Upper lobe of right lung (tissue), 1 donor: Measurements from ENCODE around the gene KRTAP10-12. TPM values are rescaled to one million over a fixed set of nuclear protein-coding genes. Genes with fewer than 3 reads are reported as not detected.
"Not testable (repeated sequence)": the region's sequence is repeated elsewhere in the genome, so short reads cannot be mapped to it uniquely, and the experiment has no call there.

Experiments
- ATAC-seq: fragments of 200-7000 bp; cut with Tn5 transposase; one replicate; pipeline ENCODE4 v1.9.1; 2020; ENCODE audit warnings: mild to moderate bottlenecking, moderate library complexity
- DNase-seq: peaks from one replicate; pipeline ENCODE4 v3.0.0-alpha.2; 2020
- H3K27ac ChIP-seq: fragments of 200-600 bp; one replicate; pipeline ENCODE4 v1.8.0; 2022
- H3K27me3 ChIP-seq: fragments of 200-600 bp; one replicate; pipeline ENCODE4 v1.8.0; 2022; ENCODE audit warnings: mild to moderate bottlenecking
- H3K36me3 ChIP-seq: fragments of 200-600 bp; one replicate; pipeline ENCODE4 v1.8.0; 2022
- H3K4me1 ChIP-seq: fragments of 200-600 bp; one replicate; pipeline ENCODE4 v1.8.0; 2022
- H3K4me3 ChIP-seq: fragments of 200-600 bp; one replicate; pipeline ENCODE4 v1.8.0; 2022; ENCODE audit warnings: mild to moderate bottlenecking
- H3K9me3 ChIP-seq: fragments of 200-600 bp; one replicate; pipeline ENCODE4 v1.8.0; 2022
- CTCF ChIP-seq: fragments of 200-600 bp; IDR thresholded peaks from one replicate; pipeline ENCODE4 v1.8.0; 2022; ENCODE audit warnings: antibody characterized with exemption
- intact Hi-C: fragments of 100-400 bp; cut with DNase I; formaldehyde crosslinking; loops from one replicate; pipeline ENCODE4 v1.11.0; 2022
- total RNA-seq: library from RNA; stranded (reverse); fragmentation: NEBNext Ultra II Directional; extraction: Animal tissue kit (Norgen Biotek cat#: 25700); gene quantifications from one replicate; pipeline ENCODE4 v1.2.1, GENCODE V29; 2021
- donor health status: DM: no; HTN: yes; CAD: no; lungs with severe emphysema.

The KRTAP10-12 gene
- total RNA-seq, 1 donor from 2014 or later = not detected

DNA sequence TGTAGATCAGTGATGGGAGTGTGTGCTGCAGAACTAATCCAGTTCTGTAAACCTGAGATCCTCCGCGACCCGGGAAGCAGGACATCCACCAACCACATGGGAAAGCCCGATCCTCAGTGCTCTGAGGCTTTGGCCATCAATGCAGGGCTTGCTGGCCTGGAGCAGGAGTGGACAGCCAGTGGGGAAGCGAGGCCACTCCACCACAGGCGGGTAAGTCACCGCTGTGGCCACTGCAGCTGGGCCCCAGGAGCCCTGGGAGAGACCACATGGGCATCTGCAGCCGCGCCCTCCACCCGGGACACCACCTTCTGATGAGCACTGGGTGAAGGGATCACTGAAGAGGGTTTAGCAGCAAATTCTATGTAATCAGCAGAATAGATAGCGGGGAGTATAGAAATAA is 15.8 kb upstream of the KRTAP10-12 start:
- ATAC-seq (no peak), DNase-seq (no peak)
- no peaks in the 10 kb centered on the region for H3K9me3 ChIP-seq
- H3K4me1 ChIP-seq = no peaks in the 10 kb centered on the region
- intact Hi-C loops = no loop called here
- TF ChIP-seq CTCF = no peak
- no peaks in the 10 kb centered on the region for H3K36me3 ChIP-seq
- H3K27me3 ChIP-seq = peaks cover 5% of the 10 kb centered on the region
- H3K4me3 ChIP-seq = no peak overlapping the region
- no peak overlapping the region for H3K27ac ChIP-seq

- Histone ChIP-seq H3K27ac (no peak within 1 kb of the TSS), H3K36me3 (no peaks in the 10 kb centered on the region), H3K4me1 (no peaks in the 10 kb centered on the region), H3K9me3 (no peaks in the 10 kb centered on the region), H3K4me3 (no peak within 1 kb of the TSS), H3K27me3 (peaks cover 5% of the 10 kb centered on the region)
- ATAC-seq (peak; percentile 26), DNase-seq (no peak)
- intact Hi-C loops = no loop called here
- no peak for TF ChIP-seq CTCF
Measured at GRCh38 chr21:44681861-44682579, 15.0 kb upstream of the KRTAP10-12 start, which contains the start of gene KRTAP12-1. Gene KRTAP12-1, minus strand, starts transcription at chr21:44682163. Its CDS starts 40 bp downstream, at chr21:44682123.

DNA sequence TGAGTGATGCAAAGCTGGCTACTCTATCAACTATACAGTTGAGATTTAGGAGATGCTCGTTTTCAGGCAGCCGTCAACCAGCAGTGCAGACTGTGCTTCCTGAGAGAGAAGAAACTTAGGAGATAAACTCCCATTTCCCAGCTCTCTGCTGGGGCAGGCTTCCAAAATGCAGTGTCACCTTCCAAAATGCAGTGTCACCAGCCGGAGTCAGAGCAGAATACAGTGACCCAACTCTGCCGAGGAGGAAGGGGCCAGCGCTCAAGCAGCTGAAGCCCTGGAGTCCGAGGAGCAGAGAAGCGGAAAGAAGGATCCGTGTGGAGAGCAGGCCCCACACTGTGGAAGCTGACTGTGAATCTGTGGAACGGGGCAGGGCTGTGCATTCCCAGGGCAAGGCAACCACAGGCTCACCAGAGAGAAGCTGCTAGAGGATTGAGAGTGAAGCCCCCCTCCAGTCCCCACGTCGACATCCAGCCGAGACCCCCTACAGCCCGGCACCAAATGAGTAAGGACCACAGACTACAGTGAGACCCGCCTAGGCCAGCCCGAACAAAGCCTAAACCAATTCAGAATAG is 14.3 kb upstream of the KRTAP10-12 start:
- Histone ChIP-seq H3K4me1 (no peaks in the 10 kb centered on the region), H3K27me3 (peaks cover 5% of the 10 kb centered on the region), H3K9me3 (no peaks in the 10 kb centered on the region), H3K4me3 (no peak overlapping the region), H3K27ac (no peak overlapping the region), H3K36me3 (no peaks in the 10 kb centered on the region)
- no peak for TF ChIP-seq CTCF
- no peak for DNase-seq
- intact Hi-C loops = no loop called here
- no peak for ATAC-seq

DNA sequence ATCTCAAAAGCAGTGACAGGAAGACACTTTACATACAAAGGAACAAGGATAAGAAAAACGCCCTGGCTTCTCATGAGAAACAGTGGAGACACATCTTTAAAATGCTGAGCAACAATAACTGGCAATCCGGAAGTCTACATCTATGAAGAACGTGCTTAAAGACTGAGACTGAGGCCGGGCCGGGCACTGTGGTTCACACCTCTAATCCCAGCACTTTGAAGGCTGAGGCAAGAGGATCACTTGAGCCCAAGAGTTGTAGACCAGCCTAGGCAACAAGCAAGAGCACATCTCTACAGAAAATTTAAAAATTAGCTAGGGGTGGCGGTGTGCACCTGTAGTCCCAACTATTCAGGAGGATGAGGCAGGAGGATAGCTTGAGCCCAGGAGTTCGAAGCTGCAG is 12.9 kb upstream of the KRTAP10-12 start:
- no peak for ATAC-seq
- no peak for DNase-seq
- Histone ChIP-seq H3K27ac (no peak overlapping the region), H3K36me3 (no peaks in the 10 kb centered on the region), H3K9me3 (no peaks in the 10 kb centered on the region), H3K4me3 (no peak overlapping the region), H3K27me3 (peaks cover 5% of the 10 kb centered on the region), H3K4me1 (no peaks in the 10 kb centered on the region)
- TF ChIP-seq CTCF = no peak
- intact Hi-C loops = no loop called here

DNA sequence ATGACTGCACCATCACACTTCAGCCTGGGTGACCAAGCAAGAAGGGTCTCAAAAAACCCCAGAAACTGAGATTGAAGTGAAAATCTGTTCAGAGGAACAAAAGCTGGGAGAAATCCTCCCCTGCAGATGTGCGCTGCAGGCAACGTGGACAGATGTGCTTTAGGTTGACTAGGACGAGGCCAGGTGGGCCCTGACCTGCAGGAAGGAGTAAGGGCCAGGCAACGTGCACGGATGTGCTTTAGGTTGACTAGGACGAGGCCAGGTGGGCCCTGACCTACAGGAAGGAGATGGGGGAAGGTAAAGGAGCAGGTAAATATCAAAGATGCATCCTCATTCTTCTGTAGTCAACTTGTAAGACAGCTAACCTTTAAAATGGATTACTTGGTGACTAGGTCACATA is 12.5 kb upstream of the KRTAP10-12 start:
- Histone ChIP-seq H3K36me3 (no peaks in the 10 kb centered on the region), H3K9me3 (no peaks in the 10 kb centered on the region), H3K27ac (no peak overlapping the region), H3K4me1 (no peaks in the 10 kb centered on the region), H3K27me3 (peaks cover 5% of the 10 kb centered on the region), H3K4me3 (no peak overlapping the region)
- TF ChIP-seq CTCF = no peak
- intact Hi-C loops = no loop called here
- DNase-seq = no peak
- no peak for ATAC-seq

DNA sequence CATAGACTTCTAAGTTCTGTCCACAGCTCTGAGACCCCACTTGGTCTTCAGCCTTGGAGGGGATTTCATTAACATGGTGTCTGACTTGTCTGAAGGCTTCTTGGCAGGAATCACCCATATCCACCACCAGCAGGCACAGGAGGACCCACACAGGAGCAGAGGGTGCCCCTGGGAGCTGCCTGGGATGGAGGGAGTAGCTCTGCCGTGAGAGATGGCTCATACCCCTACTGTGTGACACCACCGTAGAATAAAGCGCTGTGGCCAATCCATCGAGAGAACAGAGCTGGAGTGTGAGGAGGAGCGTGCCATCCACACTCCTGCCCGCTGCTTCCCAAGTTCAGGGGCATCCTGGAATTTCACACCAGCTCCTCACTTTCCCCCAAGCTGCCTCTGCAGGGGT is 11.9 kb upstream of the KRTAP10-12 start:
- H3K4me3 ChIP-seq, H3K27ac ChIP-seq, H3K4me1 ChIP-seq, H3K36me3 ChIP-seq, ATAC-seq, H3K27me3 ChIP-seq, H3K9me3 ChIP-seq, intact Hi-C loops: not testable (repeated sequence)
- DNase-seq = peak; percentile 56
